Fibroblast of villous mesenchyme (primary cell): ENCODE measurements around the gene ZNF142. TPM values are rescaled to one million over a fixed set of nuclear protein-coding genes. Genes with fewer than 3 reads are reported as not detected.

Experiments used
- DNase-seq: peaks from one replicate; pipeline ENCODE4 v3.0.0-alpha.2; 2010; ENCODE audit warnings: low read depth
- H3K4me3 ChIP-seq: 2 replicates; pipeline ENCODE4 v1.5.1; 2011; ENCODE audit warnings: low read depth, mild to moderate bottlenecking, low read length
- CTCF ChIP-seq: IDR thresholded peaks from 2 replicates; pipeline ENCODE4 v1.5.1; 2012; ENCODE audit warnings: low read depth, mild to moderate bottlenecking, low read length; ENCODE audit not compliant: insufficient read depth
- total RNA-seq: library from RNA; depleted of rRNA; stranded (reverse); fragments of >200 nt; gene quantifications from 2 replicates; pipeline ENCODE4 v1.2.3, GENCODE V29; 2012

Gene ZNF142
- 14.7 and 14.8 TPM in 2 replicates for total RNA-seq

GRCh38 chr2:218659258-218659987 is at the start of gene ZNF142, which contains the start of gene BCS1L:
Gene ZNF142 (minus strand): TSS chr2:218659623. CDS start chr2:218656429, 3,194 bp downstream.
Gene BCS1L (plus strand): TSS chr2:218659683. CDS start chr2:218660988, 1,305 bp downstream.
- peak; percentile 77 for DNase-seq
- H3K4me3 ChIP-seq = peak within 1 kb of the TSS; percentile 82
- no peak for TF ChIP-seq CTCF

- no peak for TF ChIP-seq CTCF
These were observed 48.7 kb upstream of the ZNF142 start for GRCh38 chr2:218708086-218708485.

GRCh38 chr2:218703341-218703740 is 43.9 kb upstream of the ZNF142 start:
- no peak for DNase-seq
- no peak for TF ChIP-seq CTCF
- no peak overlapping the region for H3K4me3 ChIP-seq

More at GRCh38 chr2:218708086-218708485, 48.7 kb upstream of the ZNF142 start:
- no peak overlapping the region for H3K4me3 ChIP-seq
- DNase-seq = no peak

GRCh38 chr2:218701806-218702205 is 42.4 kb upstream of the ZNF142 start:
- no peak for DNase-seq
- H3K4me3 ChIP-seq = no peak overlapping the region
- TF ChIP-seq CTCF = no peak

- DNase-seq = no peak
- TF ChIP-seq CTCF = no peak
- H3K4me3 ChIP-seq = no peak overlapping the region
These were observed 39.5 kb upstream of the ZNF142 start for GRCh38 chr2:218698885-218699284.

- no peak overlapping the region for H3K4me3 ChIP-seq
- no peak for DNase-seq
- no peak for TF ChIP-seq CTCF
These were observed 35.2 kb upstream of the ZNF142 start for GRCh38 chr2:218694405-218695145.
